ENCODE data around the gene AP3S2. TPM values are rescaled to one million over a fixed set of nuclear protein-coding genes. Genes with fewer than 3 reads are reported as not detected.

Gene AP3S2
- total RNA-seq, 2 donors from 2014 or later = 43.7 to 44.7 TPM

DNA sequence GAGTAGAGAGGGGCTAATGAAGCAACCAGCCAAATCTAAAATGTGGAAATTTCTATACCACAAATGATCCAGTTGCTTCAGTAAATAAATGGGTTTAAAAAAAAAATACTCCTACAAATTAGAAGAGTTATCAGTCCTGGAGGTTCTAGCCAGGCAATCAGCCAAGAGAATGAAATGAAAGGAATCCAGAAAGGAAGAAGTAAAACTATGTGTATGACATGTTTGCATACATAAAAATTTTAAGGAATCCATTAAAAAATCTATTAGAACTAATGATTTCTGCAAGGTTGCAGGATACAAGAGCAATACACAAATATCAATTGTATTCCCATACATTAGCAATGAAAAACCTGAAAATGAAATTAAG, 108.0 kb downstream of the AP3S2 start:
- Histone ChIP-seq H3K4me3 (no peak overlapping the region), H3K27me3 (replicated peaks; ENCODE audit: insufficient read depth) (no peaks in the 10 kb centered on the region), H3K36me3 (no peaks in the 10 kb centered on the region), H3K4me1 (replicated peaks) (no peaks in the 10 kb centered on the region), H3K27ac (no peak overlapping the region), H3K9me3 (no peaks in the 10 kb centered on the region)
- DNase-seq (ENCODE audit: low spot score) = no peak
- intact Hi-C loops (cut with DNase I) = no loop called here
- TF ChIP-seq, protein P1, sequence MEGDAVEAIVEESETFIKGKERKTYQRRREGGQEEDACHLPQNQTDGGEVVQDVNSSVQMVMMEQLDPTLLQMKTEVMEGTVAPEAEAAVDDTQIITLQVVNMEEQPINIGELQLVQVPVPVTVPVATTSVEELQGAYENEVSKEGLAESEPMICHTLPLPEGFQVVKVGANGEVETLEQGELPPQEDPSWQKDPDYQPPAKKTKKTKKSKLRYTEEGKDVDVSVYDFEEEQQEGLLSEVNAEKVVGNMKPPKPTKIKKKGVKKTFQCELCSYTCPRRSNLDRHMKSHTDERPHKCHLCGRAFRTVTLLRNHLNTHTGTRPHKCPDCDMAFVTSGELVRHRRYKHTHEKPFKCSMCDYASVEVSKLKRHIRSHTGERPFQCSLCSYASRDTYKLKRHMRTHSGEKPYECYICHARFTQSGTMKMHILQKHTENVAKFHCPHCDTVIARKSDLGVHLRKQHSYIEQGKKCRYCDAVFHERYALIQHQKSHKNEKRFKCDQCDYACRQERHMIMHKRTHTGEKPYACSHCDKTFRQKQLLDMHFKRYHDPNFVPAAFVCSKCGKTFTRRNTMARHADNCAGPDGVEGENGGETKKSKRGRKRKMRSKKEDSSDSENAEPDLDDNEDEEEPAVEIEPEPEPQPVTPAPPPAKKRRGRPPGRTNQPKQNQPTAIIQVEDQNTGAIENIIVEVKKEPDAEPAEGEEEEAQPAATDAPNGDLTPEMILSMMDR (IDR thresholded peaks at IDR 0.05) = no peak
- TF ChIP-seq POLR2AphosphoS5 (IDR thresholded peaks at IDR 0.05) = no peak
- no peak for TF ChIP-seq POLR2A (IDR thresholded peaks at IDR 0.05)

DNA sequence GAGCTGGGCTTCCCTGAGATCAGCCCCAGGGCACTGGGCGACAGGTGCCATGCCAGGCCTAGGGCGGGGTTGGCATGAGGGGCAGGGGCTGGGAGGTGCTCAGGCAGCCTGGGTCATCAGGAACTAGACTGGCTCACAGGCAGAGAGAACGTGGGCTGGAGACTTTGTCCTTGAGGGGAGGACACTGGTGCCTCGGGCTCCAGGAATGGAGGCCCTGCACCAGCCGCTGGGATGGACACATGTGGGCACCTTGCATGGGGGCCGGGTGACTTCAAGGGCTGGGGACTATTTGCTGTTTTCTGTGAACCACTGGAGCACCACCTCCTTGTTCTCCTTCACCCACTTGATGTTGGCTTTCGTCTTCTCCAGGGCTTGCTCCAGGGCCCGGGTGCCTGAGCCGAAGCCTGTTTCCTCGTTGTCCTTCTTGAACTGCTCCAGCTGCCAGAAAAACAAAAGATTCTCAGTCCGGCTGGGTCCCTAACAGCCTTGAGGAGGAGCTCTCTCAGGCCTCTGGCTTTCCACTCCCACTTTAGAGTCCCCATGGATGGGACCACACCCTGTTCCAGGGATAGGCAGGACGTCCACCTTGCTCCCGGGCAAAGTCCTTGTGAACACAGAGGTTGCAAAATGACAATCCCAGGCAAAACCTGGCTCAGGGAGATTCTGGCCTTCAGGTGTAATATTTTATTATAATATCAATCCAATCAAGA, 108.6 kb downstream of the AP3S2 start:
- no peak for TF ChIP-seq POLR2AphosphoS5 (IDR thresholded peaks at IDR 0.05)
- no peak for TF ChIP-seq POLR2A (IDR thresholded peaks at IDR 0.05)
- TF ChIP-seq, protein P1 (IDR thresholded peaks at IDR 0.05) = no peak
- no peaks in the 10 kb centered on the region for H3K36me3 ChIP-seq
- no peaks in the 10 kb centered on the region for H3K9me3 ChIP-seq
- peaks cover 3% of the 10 kb centered on the region for H3K4me1 ChIP-seq (replicated peaks)
- 80% methylated on average over 13 of the region's 13 CpGs for WGBS
- H3K27ac ChIP-seq = peak overlapping the region in 1 of 2 donors; percentile 31
- intact Hi-C loops (cut with DNase I) = no loop called here
- H3K27me3 ChIP-seq (replicated peaks; ENCODE audit: insufficient read depth) = no peaks in the 10 kb centered on the region
- DNase-seq (ENCODE audit: low spot score) = no peak
- no peak overlapping the region for H3K4me3 ChIP-seq

DNA sequence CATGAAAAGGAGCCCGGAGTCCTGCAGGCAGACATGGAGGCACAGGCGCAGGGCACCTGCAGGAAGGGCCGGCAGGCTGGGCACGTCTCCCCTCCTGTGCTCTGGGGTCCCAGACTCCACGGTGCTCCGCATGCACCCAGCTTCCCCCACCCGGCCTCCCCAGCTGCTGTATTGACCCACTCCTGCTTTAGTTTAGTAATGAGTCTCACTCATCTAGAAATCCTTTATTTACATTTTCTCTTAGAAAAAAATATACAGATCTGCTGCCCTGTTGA, 109.2 kb downstream of the AP3S2 start:
- Histone ChIP-seq H3K36me3 (no peaks in the 10 kb centered on the region), H3K27me3 (replicated peaks; ENCODE audit: insufficient read depth) (no peaks in the 10 kb centered on the region), H3K9me3 (no peaks in the 10 kb centered on the region), H3K4me1 (replicated peaks) (peaks cover 3% of the 10 kb centered on the region), H3K27ac (no peak overlapping the region), H3K4me3 (no peak overlapping the region)
- 91% methylated on average over 7 of the region's 7 CpGs for WGBS
- DNase-seq (ENCODE audit: low spot score) = no peak
- intact Hi-C loops (cut with DNase I) = no loop called here
- no peak for TF ChIP-seq POLR2A (IDR thresholded peaks at IDR 0.05)
- TF ChIP-seq, protein P1 (IDR thresholded peaks at IDR 0.05) = no peak
- TF ChIP-seq POLR2AphosphoS5 (IDR thresholded peaks at IDR 0.05) = no peak

DNA sequence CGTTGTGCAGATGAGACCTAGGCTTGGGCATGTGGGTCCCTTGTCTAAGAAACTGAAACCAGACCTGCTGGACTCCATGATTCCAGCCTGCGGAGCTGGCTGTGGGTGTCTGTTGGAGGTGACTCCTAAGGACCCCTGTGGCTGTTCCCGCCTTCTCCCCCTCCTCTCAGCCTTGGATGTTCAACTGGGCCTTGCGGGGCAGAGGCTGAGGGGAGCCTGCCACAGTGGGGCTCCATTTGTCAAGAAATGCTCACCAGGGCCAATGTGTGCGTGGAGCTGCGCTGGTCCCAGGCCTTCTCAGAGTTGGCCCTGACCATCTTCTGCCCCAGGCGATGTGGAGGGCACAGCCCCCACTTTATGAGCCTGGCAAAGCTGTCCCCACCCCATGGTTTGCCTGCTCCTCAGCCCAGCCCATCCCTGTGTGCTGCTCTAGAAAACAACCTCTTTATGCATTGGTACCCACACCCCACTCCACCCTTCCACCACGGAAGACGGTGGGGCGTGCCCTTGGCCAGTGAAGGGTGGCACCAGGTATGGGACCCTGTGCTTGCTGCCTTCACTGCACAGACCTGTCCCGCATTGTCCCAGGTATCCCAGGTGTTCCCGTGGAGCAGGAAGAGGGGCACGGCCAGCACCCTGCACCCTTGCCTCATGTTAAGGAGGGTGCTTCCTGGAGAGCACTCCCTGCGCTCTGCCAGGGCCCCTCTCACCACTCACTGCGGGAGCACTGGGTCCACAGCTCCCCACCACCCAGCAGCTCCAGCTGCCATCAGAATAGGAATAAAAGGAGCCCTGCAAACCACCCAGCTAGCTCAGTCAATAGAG, 109.7 kb downstream of the AP3S2 start:
- Histone ChIP-seq H3K27ac (peak overlapping the region in 1 of 2 donors; percentile 16), H3K27me3 (replicated peaks; ENCODE audit: insufficient read depth) (no peaks in the 10 kb centered on the region), H3K4me3 (no peak overlapping the region), H3K4me1 (replicated peaks) (peaks cover 3% of the 10 kb centered on the region), H3K36me3 (no peaks in the 10 kb centered on the region), H3K9me3 (no peaks in the 10 kb centered on the region)
- WGBS = 88% methylated on average over 14 of the region's 15 CpGs
- intact Hi-C loops (cut with DNase I) = no loop called here
- no peak for DNase-seq (ENCODE audit: low spot score)
- TF ChIP-seq, protein P1 (IDR thresholded peaks at IDR 0.05) = no peak
- TF ChIP-seq POLR2A (IDR thresholded peaks at IDR 0.05) (no peak), POLR2AphosphoS5 (IDR thresholded peaks at IDR 0.05) (no peak)
